GM18508 (cell line): ENCODE data around the gene PPEF1.
"Not testable (repeated sequence)": the region's sequence is repeated elsewhere in the genome, so short reads cannot be mapped to it uniquely, and the experiment has no call there.

Experiments used
- ATAC-seq: cut with Tn5 transposase; IDR thresholded peaks from one replicate; pipeline ENCODE4 v1.9.1; 2021; ENCODE audit warnings: moderate number of reproducible peaks; ENCODE audit not compliant: insufficient read depth, unreplicated experiment

Gene PPEF1

DNA sequence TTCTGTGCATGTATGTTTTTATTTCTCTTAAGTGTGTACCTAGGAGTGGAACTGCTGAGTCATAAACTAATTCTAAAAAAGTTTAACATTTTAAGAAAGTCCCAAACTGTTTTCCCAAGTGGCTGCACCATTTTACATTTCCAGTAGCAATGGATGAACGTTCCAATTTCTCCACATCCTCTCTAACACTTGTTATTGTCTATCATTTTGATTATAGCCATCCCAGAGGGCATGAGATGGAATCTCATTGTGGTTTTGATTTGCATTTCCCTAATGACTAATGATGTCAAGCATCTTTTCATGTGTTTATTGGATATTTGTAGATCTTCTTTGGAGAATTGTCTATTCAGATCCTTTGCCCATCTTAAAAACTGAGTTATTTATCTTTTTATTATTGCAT is 82.5 kb downstream of the PPEF1 start:
- no peak for ATAC-seq

DNA sequence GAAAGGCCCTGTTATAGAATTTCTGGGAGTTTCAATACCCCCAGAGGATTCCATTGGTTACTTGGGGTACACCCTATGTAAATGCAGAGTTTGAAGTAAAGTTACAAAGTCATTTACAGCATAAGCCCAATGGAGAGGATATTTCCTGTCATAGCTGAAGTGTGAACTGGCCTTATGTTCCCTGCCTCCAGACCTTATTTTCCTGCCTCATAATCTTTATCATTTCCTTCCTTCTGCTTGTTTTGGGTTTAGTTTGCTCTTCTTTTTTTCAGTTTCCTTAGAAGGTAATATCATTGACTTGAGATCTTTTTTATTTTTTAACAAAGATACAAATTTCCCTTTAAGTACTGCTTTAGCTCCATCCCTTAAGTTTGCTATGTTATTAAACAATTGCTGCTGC is 85.4 kb downstream of the PPEF1 start:
- ATAC-seq, result no peak

DNA sequence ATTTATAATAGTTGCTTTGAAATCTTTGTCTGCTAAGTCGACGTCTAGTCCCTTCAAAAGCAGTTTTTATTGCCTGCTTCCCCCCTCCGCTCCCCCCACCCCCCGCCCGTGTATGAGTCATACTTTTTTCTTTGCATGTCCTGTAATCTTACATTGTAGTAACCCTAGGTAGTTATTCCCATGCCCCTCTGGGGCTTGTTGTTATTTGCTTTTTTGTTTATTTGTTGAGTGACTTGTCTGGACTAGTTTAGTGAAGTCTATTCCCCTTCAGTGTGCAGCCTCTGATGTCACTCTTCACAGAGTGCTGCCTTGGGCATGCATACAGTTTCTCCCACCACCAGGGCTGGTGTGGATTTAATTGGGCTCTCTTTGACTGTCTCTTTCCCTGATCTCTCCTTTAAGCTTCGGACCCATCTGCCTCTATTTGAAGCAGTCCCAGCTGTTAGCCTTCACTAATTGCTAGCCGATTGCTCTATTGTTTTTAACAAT is 86.2 kb downstream of the PPEF1 start:
- no peak for ATAC-seq

DNA sequence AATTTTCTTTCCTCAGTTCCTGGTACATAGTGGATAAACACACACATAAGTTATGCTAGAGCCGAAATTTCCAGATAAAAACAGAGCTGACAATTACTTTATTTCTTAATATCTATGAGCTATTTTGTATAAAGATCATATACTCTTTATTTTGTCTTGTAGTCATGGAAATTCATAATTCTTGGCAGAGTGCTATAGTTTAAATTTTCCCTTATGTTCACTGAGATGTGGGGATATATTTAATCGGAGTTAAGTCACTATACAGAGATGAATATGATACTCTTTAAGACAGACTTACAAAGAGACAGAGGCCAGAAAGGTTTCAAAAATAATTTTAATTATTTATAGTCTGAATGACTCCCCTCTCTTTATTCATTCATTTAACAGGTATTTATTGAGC is 89.7 kb downstream of the PPEF1 start:
- no peak for ATAC-seq

DNA sequence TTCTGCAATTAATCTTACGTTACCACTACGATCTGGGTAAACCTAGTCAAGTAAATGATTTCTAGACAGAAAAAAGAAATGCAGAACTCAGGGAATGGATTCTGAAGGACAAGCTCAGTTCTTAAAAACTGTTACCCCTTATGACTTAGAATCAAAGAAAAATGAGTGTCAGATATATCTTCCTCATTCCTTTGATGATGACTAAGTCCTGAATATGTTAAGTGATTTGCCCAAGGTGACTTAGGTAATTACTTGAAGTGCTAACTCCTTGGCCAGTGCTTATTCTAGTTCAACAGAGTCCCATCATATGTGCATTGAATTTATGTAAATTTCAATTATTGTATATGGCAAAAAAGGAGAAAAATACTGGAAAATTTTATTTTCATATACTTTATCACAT is 92.5 kb downstream of the PPEF1 start:
- ATAC-seq, result no peak

DNA sequence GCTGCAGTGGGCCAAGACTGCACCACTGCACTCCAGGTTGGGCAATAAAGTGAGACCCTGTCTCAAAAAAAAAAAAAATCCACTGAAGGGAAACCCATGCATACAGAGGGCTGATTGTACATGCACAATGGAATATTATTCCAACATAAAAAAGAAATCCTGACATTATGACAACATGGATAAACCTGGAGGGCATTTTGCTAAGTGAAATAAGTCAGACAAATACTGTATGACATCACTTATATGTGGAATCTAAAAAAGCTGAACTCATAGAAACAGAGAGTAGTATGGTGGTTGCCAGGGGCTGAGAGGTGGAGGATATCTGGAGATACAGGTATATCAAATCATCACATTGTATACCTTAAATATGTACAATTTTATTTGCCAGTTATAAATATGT is 102.2 kb downstream of the PPEF1 start:
- no peak for ATAC-seq

DNA sequence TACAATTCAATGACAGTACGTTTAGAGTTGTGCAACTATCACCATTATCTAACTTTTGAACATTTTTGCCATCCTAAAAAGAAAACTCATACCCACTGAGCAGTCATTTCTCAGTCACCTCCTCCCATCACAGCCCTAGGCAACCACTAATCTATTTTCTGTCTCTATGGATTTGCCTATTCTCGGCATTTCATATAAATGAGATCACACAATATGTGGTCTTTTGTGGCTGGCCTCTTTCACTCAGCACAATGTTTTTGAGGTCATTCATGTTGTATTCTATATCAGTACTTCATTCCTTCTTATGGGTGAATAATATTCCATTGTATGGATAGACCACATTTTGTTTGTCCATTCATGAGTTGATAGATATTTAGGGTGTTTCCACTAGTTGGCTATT is 103.0 kb downstream of the PPEF1 start:
- ATAC-seq, result no peak

DNA sequence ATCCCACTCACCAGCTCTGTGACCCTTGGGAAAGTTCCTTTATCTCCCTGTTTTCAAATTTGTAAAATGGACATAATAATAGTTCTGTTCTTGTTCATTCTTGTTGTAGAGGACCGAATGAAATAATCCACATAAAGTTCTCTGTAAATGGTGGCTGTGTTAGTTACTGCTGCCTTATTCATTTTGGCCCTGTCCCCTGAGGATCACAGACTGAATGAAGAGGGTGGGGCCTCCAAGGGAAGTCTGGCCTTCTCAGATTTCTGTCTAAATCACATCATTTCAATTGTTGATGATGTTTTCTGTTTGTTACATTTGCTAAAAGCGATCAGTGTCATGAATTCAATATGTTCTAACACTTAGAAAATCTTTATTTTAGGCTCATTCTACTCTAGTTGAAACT is 117.9 kb downstream of the PPEF1 start:
- no peak for ATAC-seq

DNA sequence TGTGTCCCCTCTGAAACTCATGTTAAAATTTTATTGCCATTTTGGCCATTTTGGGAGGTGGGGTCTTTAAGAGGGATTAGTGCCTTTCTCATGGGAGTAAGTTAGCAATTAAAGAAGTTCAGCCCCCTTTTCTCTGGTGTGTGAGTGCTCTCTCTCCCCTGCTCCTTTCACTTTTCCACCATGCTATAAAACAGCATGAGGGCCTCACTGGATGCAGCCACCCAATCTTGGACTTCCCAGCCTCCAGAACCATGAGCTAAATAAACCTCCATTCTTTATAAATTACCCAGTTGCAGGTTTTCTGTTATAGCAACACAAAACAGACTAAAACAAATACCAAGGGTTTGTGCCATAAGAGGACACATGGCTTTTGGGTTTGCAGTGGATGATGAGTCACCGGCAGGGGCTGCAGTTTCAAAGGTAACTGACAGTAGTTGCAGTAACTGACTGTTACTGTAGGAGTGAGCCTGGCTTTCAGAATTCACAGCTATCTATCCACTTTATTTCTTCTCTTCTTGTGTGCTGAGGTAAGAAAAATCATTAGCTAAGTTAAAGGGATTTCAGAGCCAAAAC is 121.5 kb downstream of the PPEF1 start:
- no peak for ATAC-seq

DNA sequence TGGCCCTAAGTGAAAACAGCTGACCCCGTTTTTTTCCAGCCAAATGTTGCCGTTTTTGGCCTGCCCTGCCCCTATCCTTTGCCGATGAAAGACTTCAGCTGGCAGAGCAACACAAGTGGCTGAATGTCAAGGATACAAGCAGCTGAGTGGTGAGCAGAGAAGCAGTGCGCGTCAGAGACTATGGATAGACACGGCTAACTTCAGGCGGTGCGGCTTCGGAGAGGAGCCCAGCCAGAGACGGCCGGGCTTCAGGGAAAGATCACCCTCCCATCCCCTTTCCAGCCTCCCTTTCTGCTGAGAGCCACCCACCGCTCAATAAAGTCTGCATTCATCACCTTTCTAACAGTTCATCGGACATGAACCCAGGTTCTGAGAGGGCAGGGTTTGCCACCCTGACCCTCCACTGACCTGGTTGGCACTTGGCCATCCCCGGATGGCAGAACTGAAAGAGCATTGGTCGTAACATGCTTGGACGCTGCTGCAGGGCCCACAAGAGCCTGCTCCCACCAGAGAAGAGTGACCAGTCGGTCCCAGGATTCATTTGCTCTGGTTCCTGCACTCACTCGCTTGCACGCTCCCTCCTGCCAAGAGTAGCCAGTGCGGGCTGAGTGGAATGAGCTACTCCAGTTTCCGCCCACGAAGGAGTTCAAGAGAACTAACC is 125.8 kb downstream of the PPEF1 start:
- ATAC-seq, result no peak

DNA sequence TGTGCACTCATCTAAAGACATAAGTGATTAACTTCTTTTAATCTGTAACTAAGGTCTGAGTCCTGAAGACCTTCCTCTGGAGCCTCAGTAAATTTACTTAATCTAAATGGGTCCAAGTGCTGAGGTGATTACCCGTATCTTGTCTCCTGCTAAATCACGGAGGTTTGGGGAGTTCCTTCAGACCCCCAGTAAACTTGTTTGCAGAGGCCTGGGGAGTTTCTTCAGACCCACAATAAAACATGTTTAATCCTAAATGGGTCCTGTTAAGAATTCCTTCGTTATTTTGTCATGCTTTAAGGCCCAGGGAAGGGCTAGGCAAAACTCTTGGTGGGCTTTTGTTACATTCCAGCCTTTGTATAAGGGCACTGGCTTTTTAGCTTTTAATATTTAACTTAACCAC is 140.5 kb downstream of the PPEF1 start:
- ATAC-seq, result not testable (repeated sequence)

DNA sequence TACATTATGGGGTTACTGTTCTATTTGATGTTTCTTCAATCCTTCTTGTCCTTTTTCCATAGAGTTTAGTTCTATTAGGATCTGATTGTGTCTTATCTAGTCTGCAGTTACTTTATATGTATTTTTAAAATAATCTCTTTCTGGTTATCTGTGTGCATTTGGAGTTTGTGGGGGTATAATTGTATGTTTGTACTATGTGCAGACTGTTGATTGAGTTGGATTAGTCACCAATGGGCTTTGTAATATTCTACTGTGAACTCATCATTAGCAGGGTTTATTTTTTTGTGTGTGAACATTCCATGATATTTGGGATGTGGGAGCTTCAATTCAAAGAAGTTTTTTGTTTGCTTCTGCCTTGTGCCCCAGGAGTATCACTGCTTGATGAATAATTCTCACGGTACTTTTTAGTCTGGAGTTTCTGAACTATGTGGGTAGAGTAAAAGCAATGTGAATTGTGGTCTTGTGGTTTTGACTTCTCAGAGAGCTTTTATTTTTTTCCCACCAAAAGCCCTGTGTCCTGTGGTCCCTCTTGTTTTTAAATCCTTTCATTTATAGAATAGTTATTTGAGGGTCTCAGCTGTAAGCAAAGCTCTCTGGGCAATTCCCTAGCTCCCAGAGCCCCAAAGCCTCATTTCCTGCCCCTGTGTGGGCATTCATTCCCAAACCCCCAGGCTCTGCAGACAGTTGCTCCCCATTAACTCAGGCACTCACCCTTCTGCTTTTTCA is 148.6 kb downstream of the PPEF1 start:
- ATAC-seq, result peak; percentile 97

DNA sequence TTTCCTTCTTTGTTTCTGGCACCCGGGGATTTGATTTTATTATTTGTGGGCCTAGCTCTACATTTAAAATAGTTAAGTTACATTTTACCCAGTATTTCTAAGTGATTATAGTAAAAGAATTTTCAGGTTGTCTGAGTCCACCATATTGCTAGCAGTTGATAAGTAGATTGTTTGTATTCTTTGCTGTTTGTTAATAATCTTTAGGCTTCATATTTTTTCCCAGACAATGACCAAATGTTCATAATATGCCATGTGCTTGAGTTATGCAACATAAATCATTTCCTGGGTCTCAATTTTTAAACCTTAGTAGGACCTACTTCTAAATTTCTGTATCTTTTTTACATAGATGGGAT is 149.2 kb downstream of the PPEF1 start:
- no peak for ATAC-seq

DNA sequence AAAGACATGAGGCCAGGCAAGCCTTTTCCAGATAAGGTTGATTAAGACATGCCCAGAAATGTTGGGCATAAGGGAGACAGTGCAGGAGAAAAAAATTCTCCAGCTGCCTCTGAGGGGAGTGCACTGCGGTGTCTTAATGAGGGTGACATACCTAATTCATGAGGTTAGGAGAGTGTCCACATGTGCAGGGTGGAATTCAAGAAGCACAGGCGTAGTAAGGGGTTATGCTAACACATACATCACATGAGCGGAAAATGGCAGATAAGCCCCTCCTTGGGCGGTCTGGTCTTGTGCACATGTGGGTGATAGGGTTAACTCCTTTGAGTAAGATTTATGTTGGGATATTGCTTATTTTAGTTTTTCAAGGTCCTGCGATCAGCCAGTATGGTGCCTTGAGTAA is 154.1 kb downstream of the PPEF1 start:
- ATAC-seq, result no peak

DNA sequence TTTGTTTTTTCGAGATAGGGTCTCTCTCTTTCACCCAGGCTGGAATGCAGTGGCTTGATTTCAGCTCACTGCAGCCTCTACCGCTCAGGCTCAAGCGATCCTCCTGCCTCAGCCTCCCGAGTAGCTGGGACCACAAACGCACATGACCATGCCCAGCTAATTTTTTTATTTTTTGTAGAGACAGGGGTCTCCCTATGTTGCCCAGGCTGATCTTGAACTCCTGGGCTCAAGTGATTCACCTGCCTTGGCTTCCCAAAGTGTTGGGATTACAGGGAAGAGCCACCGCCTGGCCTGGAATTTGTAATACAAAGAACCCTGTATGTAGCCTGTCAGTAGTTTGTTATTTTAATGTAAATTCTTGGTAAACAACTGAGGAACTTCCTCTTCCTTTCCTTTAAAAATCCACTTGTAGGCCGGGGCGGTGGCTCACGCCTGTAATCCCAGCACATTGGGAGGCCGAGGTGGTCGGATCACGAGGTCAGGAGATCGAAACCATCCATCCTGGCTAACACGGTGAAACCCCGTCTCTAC is 157.0 kb downstream of the PPEF1 start:
- no peak for ATAC-seq

DNA sequence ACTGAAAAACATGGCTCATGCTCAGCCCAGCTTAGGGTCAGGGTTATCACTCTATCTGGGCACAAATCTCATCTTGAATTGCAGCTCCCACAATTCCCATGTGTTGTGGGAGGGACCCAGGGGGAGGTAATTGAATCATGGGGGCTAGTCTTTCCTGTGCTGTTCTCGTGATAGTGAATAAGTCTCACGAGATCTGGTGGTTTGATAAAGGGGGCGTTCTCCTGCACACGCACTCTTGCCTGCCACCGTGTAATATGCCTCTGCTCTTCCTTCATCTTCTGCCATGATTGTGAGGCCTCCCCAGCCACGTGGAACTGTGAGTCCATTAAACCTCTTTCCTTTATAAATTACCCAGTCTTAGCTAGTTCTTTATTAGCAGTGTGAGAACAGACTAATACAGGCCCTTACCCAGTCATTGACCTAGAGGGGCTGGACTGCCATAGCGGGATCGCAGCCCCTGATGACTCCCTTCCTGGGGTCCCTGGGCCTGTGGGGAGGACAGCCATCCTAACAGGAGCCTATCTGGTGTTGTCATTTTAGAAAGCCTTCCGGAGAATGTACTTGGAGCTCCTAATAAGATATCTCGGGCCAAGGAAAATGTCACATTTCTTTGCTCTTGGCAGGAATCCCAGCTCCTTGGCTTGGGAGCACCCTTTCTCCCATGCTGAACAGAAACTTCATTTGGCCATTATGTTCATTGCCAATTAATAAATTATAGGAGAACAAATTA is 163.9 kb downstream of the PPEF1 start:
- no peak for ATAC-seq

DNA sequence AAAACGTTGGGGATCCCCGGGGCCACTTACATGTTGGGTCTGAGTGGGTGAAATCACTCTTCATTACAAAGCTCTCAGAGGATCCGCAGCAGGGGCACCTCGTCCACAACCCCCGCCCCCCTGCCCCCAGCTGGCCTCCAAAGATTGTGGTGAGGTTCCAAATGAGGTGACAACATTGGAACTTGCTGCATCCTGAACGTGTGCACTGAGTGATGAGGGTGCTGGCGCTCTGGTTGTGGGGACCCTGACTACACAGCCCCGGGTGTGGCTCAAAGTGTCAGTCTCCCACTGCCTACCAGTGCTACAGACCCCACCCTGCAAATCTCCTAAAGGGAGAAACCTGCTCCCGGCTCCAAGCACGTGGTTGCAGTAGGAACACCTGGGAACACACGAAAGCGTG is 164.5 kb downstream of the PPEF1 start:
- ATAC-seq, result no peak

DNA sequence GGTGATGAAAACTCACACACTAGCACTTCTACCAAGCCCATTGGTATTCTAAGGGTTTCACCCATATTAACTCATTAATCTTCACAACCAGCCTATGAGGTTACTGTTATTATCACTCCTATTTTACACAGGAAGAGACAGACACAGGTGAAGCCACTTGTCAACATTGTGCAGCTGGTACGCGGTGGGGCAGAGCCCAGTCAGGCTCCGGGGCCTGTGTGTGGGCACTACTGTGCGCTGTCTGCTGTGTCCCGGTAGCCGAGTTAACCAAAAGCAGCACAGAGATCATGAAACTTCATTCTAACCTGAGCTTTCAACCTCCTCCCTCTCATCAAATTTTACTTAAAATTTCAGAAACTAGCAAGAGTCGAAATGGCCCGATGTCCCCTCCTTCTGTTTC is 165.2 kb downstream of the PPEF1 start:
- ATAC-seq, result no peak

DNA sequence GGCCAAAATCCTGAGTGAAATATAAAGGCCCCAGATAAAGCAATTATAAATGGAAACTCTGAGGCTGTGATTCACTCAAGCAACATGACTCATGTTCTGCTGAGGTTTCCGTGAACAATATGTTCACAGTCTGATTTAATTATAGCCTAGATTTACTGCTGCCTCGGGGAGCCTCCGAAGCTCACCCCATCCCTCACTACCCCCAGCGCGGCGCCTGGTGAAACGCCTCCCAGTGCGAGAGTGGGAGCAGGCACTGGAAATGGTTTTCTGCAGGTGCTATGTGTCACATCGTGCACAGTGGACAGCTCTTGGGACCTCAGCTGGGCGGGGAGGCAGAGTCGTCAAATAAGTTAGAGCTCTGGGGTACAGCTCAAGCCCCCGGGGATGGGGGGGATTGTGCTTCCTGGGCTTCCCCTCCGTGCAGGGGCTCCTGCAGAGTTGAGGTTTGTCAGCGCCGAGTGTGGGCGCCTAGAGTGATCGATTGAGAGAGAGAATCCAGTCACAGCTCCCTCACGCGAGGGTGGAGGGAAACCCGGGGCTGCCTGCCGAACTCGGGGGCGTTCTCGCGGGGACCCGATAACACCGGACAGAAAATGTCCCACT is 165.8 kb downstream of the PPEF1 start:
- no peak for ATAC-seq

DNA sequence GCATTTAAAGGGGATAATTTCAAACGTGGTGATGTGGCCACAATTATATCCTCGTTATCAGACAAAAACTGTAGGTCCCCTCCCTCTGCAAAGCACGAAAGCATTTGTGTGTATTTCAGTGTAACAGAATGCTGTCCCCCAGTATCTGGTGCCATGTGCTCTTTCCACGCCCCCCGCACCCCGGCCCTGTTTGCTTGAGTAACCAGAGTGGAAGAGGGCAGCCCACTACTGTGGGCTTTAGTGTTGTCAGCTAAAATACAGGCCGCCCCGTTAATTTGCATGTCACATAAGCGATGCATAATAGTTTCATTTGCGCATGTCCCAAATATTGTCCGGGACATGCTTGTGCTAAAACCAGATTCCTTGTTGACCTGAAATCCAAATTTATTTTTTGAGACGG is 166.4 kb downstream of the PPEF1 start:
- no peak for ATAC-seq
